ENCODE results near the gene SCAP.

GRCh38 chr3:47475570-47476329, at the start of gene SCAP:
- TF ChIP-seq CTCF (IDR thresholded peaks at IDR 0.05) = peak; percentile 97 to 100 (median 98)
- TF ChIP-seq POLR2A (IDR thresholded peaks at IDR 0.05) = peak in 3 of 4 donors; percentile 31 to 59 (median 45)
